ENCODE results near the gene ZNF474. TPM values are rescaled to one million over a fixed set of nuclear protein-coding genes. Genes with fewer than 3 reads are reported as not detected.

The ZNF474 gene
- total and polyA plus RNA-seq, 2 donors, result 0.09 to 0.50 TPM

Other genes starting within 250 kb of the ZNF474 start
- 16.3 TPM for gene SRFBP1, start 167.6 kb upstream of the ZNF474 start, total RNA-seq
- gene SRFBP1, start 167.6 kb upstream of the ZNF474 start, polyA plus RNA-seq, result 5.4 TPM
- gene LOX, start 51.3 kb upstream of the ZNF474 start, total RNA-seq, result 0.66 TPM
- 5.2 TPM for gene LOX, start 51.3 kb upstream of the ZNF474 start, polyA plus RNA-seq
- 5.2 TPM for gene SNCAIP, start 182.7 kb downstream of the ZNF474 start, total RNA-seq
- gene SNCAIP, start 182.7 kb downstream of the ZNF474 start, polyA plus RNA-seq, result 7.4 TPM